ENCODE results near the gene BRME1. TPM values are rescaled to one million over a fixed set of nuclear protein-coding genes. Genes with fewer than 3 reads are reported as not detected.

Gene BRME1
- total RNA-seq, 4 donors from 2014 or later: 0.42 to 1.1 (median 0.78) TPM

DNA sequence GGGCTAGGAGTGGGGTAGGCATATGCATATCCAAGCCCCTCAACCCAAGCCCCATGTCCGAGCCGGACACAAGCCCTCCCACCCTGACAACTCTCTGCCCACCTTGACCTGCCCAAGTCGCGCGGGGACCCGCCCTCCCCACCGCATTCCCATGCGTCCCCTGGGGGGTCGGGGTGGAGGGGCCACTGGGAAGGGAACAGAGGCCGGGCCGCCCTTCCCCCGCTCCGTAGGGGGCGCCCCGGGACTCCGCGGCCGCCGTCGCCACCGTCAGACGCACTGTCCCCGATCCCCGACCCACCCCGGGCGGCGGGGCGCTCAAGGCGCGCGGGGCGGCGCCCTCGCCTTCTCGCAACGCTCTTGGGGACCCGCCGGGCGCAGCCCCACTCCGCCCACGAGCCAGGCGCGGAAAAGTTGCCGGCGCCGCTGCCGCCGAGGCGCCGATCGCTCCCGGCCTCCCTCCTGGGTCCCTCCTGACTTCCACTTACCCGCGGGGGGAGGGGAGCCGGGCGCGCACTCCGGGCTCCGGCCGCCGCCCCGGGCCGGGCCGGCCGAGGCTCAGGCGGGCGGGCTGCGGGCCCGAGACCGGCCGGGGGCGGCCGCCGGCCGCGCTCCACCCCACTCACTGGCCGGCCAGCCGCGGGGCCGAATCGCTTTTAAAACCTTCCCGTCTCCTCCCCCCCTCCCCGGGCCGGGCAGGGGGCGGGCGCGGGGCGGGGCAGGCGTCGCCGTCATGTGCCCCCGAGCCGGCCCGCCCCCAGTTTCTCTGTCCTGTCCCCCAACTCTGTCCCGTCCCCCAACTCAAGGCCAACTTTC is 63.4 kb downstream of the BRME1 start:
- no peak for DNase-seq (ENCODE audit: extremely low spot score)
- Histone ChIP-seq H3K9me3 (no peaks in the 10 kb centered on the region), H3K27me3 (no peaks in the 10 kb centered on the region), H3K36me3 (peaks cover 0 to 23% (median 3%) of the 10 kb centered on the region in 4 donors), H3K4me1 (peaks cover 49 to 85% (median 79%) of the 10 kb centered on the region in 4 donors), H3K4me3 (peak overlapping the region; percentile 85 to 100 (median 100)), H3K27ac (replicated peaks in 1 of 4) (peak overlapping the region; percentile 99 to 100 (median 100))
- intact Hi-C loops (cut with DNase I): loop anchor here (10.0 kb wide), 1 partner anchor 688 kb away; the partner anchor contains the start of genes IER2 and STX10
- 0% methylated on average over 27 of the region's 95 CpGs for WGBS
- TF ChIP-seq POLR2A (IDR thresholded peaks at IDR 0.05; ENCODE audit: low read depth): peak; percentile 64
- peak; percentile 84 to 93 for TF ChIP-seq POLR2AphosphoS5 (IDR thresholded peaks at IDR 0.05)
- TF ChIP-seq, protein P1, sequence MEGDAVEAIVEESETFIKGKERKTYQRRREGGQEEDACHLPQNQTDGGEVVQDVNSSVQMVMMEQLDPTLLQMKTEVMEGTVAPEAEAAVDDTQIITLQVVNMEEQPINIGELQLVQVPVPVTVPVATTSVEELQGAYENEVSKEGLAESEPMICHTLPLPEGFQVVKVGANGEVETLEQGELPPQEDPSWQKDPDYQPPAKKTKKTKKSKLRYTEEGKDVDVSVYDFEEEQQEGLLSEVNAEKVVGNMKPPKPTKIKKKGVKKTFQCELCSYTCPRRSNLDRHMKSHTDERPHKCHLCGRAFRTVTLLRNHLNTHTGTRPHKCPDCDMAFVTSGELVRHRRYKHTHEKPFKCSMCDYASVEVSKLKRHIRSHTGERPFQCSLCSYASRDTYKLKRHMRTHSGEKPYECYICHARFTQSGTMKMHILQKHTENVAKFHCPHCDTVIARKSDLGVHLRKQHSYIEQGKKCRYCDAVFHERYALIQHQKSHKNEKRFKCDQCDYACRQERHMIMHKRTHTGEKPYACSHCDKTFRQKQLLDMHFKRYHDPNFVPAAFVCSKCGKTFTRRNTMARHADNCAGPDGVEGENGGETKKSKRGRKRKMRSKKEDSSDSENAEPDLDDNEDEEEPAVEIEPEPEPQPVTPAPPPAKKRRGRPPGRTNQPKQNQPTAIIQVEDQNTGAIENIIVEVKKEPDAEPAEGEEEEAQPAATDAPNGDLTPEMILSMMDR (IDR thresholded peaks at IDR 0.05): peak in 2 of 3 experiments; percentile 11 to 19
- TF ChIP-seq EP300 (IDR thresholded peaks at IDR 0.05): no peak

DNA sequence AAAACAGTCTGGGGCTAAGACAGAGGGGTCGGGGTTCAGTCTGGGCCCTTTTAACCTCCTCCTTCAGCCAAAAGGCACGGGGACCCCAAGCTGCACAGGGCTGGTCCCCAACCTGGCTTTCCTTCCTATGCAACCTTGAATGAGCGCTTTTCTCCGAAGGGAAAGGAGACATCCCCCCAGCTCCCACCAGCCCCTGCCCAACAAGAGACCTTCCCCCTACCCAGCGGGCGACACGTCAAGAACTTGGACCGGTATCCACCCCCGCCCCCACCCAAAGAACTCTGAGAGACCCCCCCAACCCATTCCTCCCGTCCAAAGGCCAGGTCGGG is 64.0 kb downstream of the BRME1 start:
- intact Hi-C loops (cut with DNase I): loop anchor here (10.0 kb wide), 1 partner anchor 687 kb away; the partner anchor contains the start of genes IER2 and STX10
- Histone ChIP-seq H3K36me3 (peaks cover 0 to 29% (median 3%) of the 10 kb centered on the region in 4 donors), H3K4me3 (peak overlapping the region; percentile 85 to 100 (median 100)), H3K27ac (replicated peaks in 1 of 4) (peak overlapping the region; percentile 99 to 100 (median 100)), H3K9me3 (no peaks in the 10 kb centered on the region), H3K27me3 (no peaks in the 10 kb centered on the region), H3K4me1 (peaks cover 53 to 86% (median 79%) of the 10 kb centered on the region in 4 donors)
- TF ChIP-seq EP300 (IDR thresholded peaks at IDR 0.05): no peak
- TF ChIP-seq POLR2A (IDR thresholded peaks at IDR 0.05; ENCODE audit: low read depth): no peak
- TF ChIP-seq POLR2AphosphoS5 (IDR thresholded peaks at IDR 0.05): no peak
- TF ChIP-seq, protein P1 (IDR thresholded peaks at IDR 0.05): no peak
- WGBS: 0% methylated on average over 5 of the region's 11 CpGs
- DNase-seq (ENCODE audit: extremely low spot score): no peak

DNA sequence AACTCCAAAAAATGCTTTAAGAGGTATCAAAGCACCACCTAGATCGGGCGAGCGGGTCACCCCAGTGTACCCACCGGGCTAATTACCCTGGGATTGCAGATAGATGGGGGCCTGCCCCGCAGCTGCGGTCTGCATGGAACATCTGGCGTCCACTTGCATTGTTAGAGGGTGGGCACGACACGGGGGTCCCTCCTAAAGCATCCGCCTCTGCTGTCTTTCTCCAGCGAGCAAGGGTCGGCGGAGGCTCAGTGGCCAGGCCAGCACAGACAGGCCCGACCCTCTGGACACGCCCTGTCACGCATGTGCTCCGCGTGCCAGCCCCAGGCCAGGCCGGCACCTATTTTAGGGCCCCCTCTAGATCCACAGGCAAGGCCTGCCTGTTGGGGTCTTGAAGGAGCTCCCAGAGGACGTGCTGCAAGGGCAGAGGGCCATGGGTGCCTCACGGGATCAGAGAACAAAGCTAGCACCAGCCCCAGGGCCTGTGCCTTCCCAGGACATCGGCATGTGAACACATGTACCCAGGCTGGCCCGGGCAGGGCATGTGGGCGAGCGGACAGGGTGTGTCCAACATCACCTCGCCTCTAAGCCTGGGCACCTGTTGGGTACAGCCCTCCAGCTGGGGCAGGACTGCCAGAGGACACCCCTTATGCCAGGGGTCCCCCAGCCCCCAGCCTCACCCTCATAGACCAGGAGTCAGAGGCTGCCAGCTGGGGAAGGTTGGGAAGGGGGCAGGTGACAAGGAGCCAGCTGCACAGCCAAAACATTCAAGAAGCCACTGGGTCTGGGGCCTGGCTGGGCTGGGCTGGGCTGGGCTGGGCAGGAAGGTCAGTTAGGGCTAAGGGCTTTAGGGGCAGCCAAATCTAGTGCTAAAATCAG is 64.6 kb downstream of the BRME1 start:
- H3K4me1 ChIP-seq: peaks cover 53 to 86% (median 79%) of the 10 kb centered on the region in 4 donors
- H3K4me3 ChIP-seq: peak overlapping the region; percentile 85 to 100 (median 100)
- peaks cover 0 to 35% (median 9%) of the 10 kb centered on the region in 4 donors for H3K36me3 ChIP-seq
- peak overlapping the region; percentile 99 to 100 (median 100) for H3K27ac ChIP-seq (replicated peaks in 1 of 4)
- intact Hi-C loops (cut with DNase I): loop anchor here (10.0 kb wide), 1 partner anchor 687 kb away; the partner anchor contains the start of genes IER2 and STX10
- no peak for DNase-seq (ENCODE audit: extremely low spot score)
- no peaks in the 10 kb centered on the region for H3K9me3 ChIP-seq
- WGBS: 29% methylated on average over 7 of the region's 26 CpGs
- no peaks in the 10 kb centered on the region for H3K27me3 ChIP-seq
- TF ChIP-seq, protein P1 (IDR thresholded peaks at IDR 0.05): no peak
- TF ChIP-seq POLR2A (IDR thresholded peaks at IDR 0.05; ENCODE audit: low read depth) (peak; percentile 38), POLR2AphosphoS5 (IDR thresholded peaks at IDR 0.05) (peak; percentile 57 to 71)

DNA sequence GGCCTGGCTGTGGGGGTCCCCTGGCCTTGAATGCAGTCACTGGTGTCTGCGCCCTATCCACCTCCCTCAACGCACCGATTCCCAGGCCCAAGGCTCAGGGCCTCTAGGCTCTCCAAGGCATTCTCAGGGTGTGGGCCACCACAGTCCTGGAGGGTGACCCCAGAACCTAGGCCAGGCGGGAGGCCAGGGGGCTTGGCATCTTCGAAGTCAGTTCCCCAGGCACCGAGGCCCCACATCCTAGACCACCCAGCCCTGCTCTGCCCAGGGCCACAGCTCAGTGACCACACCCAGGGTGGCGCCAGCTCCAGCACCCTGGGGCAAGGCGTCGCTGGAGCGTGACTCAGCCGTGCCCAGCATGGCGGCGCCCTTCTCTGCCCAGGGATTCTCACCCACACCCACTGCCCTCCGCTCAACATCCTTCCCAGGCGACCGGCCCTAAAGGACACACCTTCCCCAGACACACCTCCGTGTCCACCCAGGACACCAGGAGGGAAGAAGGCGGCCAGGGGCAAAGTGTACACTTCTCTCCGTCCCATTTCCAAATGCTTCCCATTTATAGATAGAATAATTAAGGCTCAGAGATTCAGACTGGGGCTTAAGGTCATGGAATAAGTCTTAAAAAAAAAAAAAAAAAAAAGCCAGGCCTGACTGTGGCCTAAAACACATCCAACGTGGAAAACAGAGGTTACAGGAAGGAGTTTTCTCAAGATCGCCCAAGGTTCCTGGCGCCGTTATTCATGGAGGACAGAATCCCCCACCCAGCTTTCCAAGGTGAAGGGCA is 65.4 kb downstream of the BRME1 start:
- H3K36me3 ChIP-seq: peaks cover 7 to 43% (median 17%) of the 10 kb centered on the region in 4 donors
- intact Hi-C loops (cut with DNase I): loop anchor here (10.0 kb wide), 1 partner anchor 686 kb away; the partner anchor contains the start of genes IER2 and STX10
- peak overlapping the region; percentile 85 to 100 (median 100) for H3K4me3 ChIP-seq
- H3K9me3 ChIP-seq: no peaks in the 10 kb centered on the region
- TF ChIP-seq POLR2AphosphoS5 (IDR thresholded peaks at IDR 0.05) (peak; percentile 51 to 86), EP300 (IDR thresholded peaks at IDR 0.05) (no peak)
- peaks cover 53 to 87% (median 80%) of the 10 kb centered on the region in 4 donors for H3K4me1 ChIP-seq
- DNase-seq (ENCODE audit: extremely low spot score): no peak
- H3K27me3 ChIP-seq: no peaks in the 10 kb centered on the region
- H3K27ac ChIP-seq (replicated peaks in 1 of 4): peak overlapping the region; percentile 99 to 100 (median 100)
- WGBS: 14% methylated on average over 20 of the region's 23 CpGs

All from esophagus muscularis mucosa (tissue), 4 donors.